ENCODE data around the gene SH2D3A. TPM values are rescaled to one million over a fixed set of nuclear protein-coding genes. Genes with fewer than 3 reads are reported as not detected.
"Not testable (repeated sequence)": the region's sequence is repeated elsewhere in the genome, so short reads cannot be mapped to it uniquely, and the experiment has no call there.

Gene SH2D3A
- total RNA-seq, 2 donors from 2014 or later, result 15.2 to 17.8 TPM

GRCh38 chr19:6762253-6762797 is 4.9 kb downstream of the SH2D3A start:
- H3K27ac Mint-ChIP-seq; H3K36me3 Mint-ChIP-seq; DNase-seq (ENCODE audit: low spot score); ATAC-seq; H3K4me3 Mint-ChIP-seq; H3K9me3 Mint-ChIP-seq; H3K27me3 Mint-ChIP-seq: not testable (repeated sequence)
- peaks cover 12 to 16% of the 10 kb centered on the region in 2 donors for H3K4me1 Mint-ChIP-seq (ENCODE audit: low read depth in 2 of 2)

- H3K36me3 Mint-ChIP-seq, result peaks cover 5% of the 10 kb centered on the region
- H3K4me1 Mint-ChIP-seq (ENCODE audit: low read depth in 2 of 2), result peaks cover 3 to 7% of the 10 kb centered on the region in 2 donors
- DNase-seq (ENCODE audit: low spot score) (no peak), ATAC-seq (peak in 1 of 2 donors; percentile 27)
- no peaks in the 10 kb centered on the region for H3K9me3 Mint-ChIP-seq
- H3K4me3 Mint-ChIP-seq, result no peak overlapping the region
- no peaks in the 10 kb centered on the region for H3K27me3 Mint-ChIP-seq
- H3K27ac Mint-ChIP-seq, result no peak overlapping the region
Measured at GRCh38 chr19:6761053-6761676, 6.1 kb downstream of the SH2D3A start.

- Mint-ChIP-seq H3K4me1 (ENCODE audit: low read depth in 2 of 2) (peaks cover 0 to 5% of the 10 kb centered on the region in 2 donors), H3K36me3 (peaks cover 5% of the 10 kb centered on the region), H3K4me3 (no peak overlapping the region), H3K27ac (no peak overlapping the region), H3K9me3 (no peaks in the 10 kb centered on the region), H3K27me3 (no peaks in the 10 kb centered on the region)
- no peak for ATAC-seq
- DNase-seq (ENCODE audit: low spot score), result no peak
Measured at GRCh38 chr19:6760606-6761005, 6.6 kb downstream of the SH2D3A start.

GRCh38 chr19:6754653-6755463 is 12.4 kb downstream of the SH2D3A start:
- Mint-ChIP-seq H3K4me3 (peak overlapping the region; percentile 12), H3K27me3 (no peaks in the 10 kb centered on the region), H3K9me3 (no peaks in the 10 kb centered on the region), H3K36me3 (peaks cover 7% of the 10 kb centered on the region), H3K27ac (peak overlapping the region in 1 of 2 donors; percentile 48), H3K4me1 (ENCODE audit: low read depth in 2 of 2) (peaks cover 6 to 18% of the 10 kb centered on the region in 2 donors)
- DNase-seq (ENCODE audit: low spot score), result no peak
- ATAC-seq, result no peak

GRCh38 chr19:6754136-6754535 is 13.1 kb downstream of the SH2D3A start:
- DNase-seq (ENCODE audit: low spot score) (no peak), ATAC-seq (no peak)
- Mint-ChIP-seq H3K27ac (peak overlapping the region in 1 of 2 donors; percentile 48), H3K4me3 (no peak overlapping the region), H3K4me1 (ENCODE audit: low read depth in 2 of 2) (peaks cover 6 to 18% of the 10 kb centered on the region in 2 donors), H3K9me3 (no peaks in the 10 kb centered on the region), H3K27me3 (no peaks in the 10 kb centered on the region), H3K36me3 (peaks cover 12% of the 10 kb centered on the region)

- DNase-seq (ENCODE audit: low spot score) (peak; percentile 78), ATAC-seq (peak; percentile 93 to 94)
- peak overlapping the region; percentile 81 for H3K4me3 Mint-ChIP-seq
- H3K9me3 Mint-ChIP-seq, result no peaks in the 10 kb centered on the region
- peaks cover 8% of the 10 kb centered on the region for H3K36me3 Mint-ChIP-seq
- H3K27me3 Mint-ChIP-seq, result no peaks in the 10 kb centered on the region
- H3K27ac Mint-ChIP-seq, result peak overlapping the region; percentile 31 to 43
- H3K4me1 Mint-ChIP-seq (ENCODE audit: low read depth in 2 of 2), result peaks cover 6 to 14% of the 10 kb centered on the region in 2 donors
Measured at GRCh38 chr19:6753178-6754031, 13.8 kb downstream of the SH2D3A start.

GRCh38 chr19:6752256-6753177 is 14.7 kb downstream of the SH2D3A start:
- H3K27me3 Mint-ChIP-seq, result no peaks in the 10 kb centered on the region
- H3K27ac Mint-ChIP-seq, result peak overlapping the region in 1 of 2 donors; percentile 31
- no peak for ATAC-seq
- peaks cover 7% of the 10 kb centered on the region for H3K36me3 Mint-ChIP-seq
- peak overlapping the region; percentile 81 for H3K4me3 Mint-ChIP-seq
- no peaks in the 10 kb centered on the region for H3K9me3 Mint-ChIP-seq
- no peak for DNase-seq (ENCODE audit: low spot score)
- H3K4me1 Mint-ChIP-seq (ENCODE audit: low read depth in 2 of 2), result peaks cover 6 to 13% of the 10 kb centered on the region in 2 donors

- H3K36me3 Mint-ChIP-seq, result peaks cover 7% of the 10 kb centered on the region
- no peak overlapping the region for H3K27ac Mint-ChIP-seq
- DNase-seq (ENCODE audit: low spot score) (no peak), ATAC-seq (no peak)
- H3K9me3 Mint-ChIP-seq, result no peaks in the 10 kb centered on the region
- H3K4me1 Mint-ChIP-seq (ENCODE audit: low read depth in 2 of 2), result peaks cover 6 to 13% of the 10 kb centered on the region in 2 donors
- no peaks in the 10 kb centered on the region for H3K27me3 Mint-ChIP-seq
- H3K4me3 Mint-ChIP-seq, result no peak overlapping the region
Measured at GRCh38 chr19:6751189-6751588, 16.0 kb downstream of the SH2D3A start.

GRCh38 chr19:6750062-6750461 is 17.2 kb downstream of the SH2D3A start:
- peaks cover 7% of the 10 kb centered on the region for H3K36me3 Mint-ChIP-seq

GRCh38 chr19:6748543-6748942 is 18.7 kb downstream of the SH2D3A start:
- H3K9me3 Mint-ChIP-seq; DNase-seq (ENCODE audit: low spot score): not testable (repeated sequence)
- peaks cover 16% of the 10 kb centered on the region for H3K36me3 Mint-ChIP-seq

More at GRCh38 chr19:6750062-6750461, 17.2 kb downstream of the SH2D3A start:
- no peaks in the 10 kb centered on the region for H3K27me3 Mint-ChIP-seq
- peaks cover 6 to 13% of the 10 kb centered on the region in 2 donors for H3K4me1 Mint-ChIP-seq (ENCODE audit: low read depth in 2 of 2)
- no peaks in the 10 kb centered on the region for H3K9me3 Mint-ChIP-seq
- H3K4me3 Mint-ChIP-seq, result no peak overlapping the region
- DNase-seq (ENCODE audit: low spot score) (no peak), ATAC-seq (no peak)
- no peak overlapping the region for H3K27ac Mint-ChIP-seq

GRCh38 chr19:6745965-6746364 is 21.3 kb downstream of the SH2D3A start:
- H3K4me3 Mint-ChIP-seq, result no peak overlapping the region
- H3K36me3 Mint-ChIP-seq, result peaks cover 16% of the 10 kb centered on the region
- no peaks in the 10 kb centered on the region for H3K9me3 Mint-ChIP-seq
- H3K4me1 Mint-ChIP-seq (ENCODE audit: low read depth in 2 of 2), result peaks cover 0 to 20% of the 10 kb centered on the region in 2 donors
- H3K27ac Mint-ChIP-seq, result no peak overlapping the region
- DNase-seq (ENCODE audit: low spot score), result no peak
- ATAC-seq, result no peak
- no peaks in the 10 kb centered on the region for H3K27me3 Mint-ChIP-seq

More at GRCh38 chr19:6748543-6748942, 18.7 kb downstream of the SH2D3A start:
- H3K4me1 Mint-ChIP-seq (ENCODE audit: low read depth in 2 of 2), result peaks cover 4 to 17% of the 10 kb centered on the region in 2 donors
- not testable (repeated sequence) for H3K4me3 Mint-ChIP-seq, H3K27ac Mint-ChIP-seq, H3K27me3 Mint-ChIP-seq, ATAC-seq

- DNase-seq (ENCODE audit: low spot score), result no peak
- Mint-ChIP-seq H3K4me1 (ENCODE audit: low read depth in 2 of 2) (peaks cover 0 to 23% of the 10 kb centered on the region in 2 donors), H3K9me3 (no peaks in the 10 kb centered on the region), H3K36me3 (peaks cover 12% of the 10 kb centered on the region), H3K4me3 (no peak overlapping the region), H3K27ac (no peak overlapping the region), H3K27me3 (no peaks in the 10 kb centered on the region)
- no peak for ATAC-seq
Measured at GRCh38 chr19:6744381-6745301, 22.6 kb downstream of the SH2D3A start.

Measured in natural killer cell treated with Interleukin-12 subunit alpha and Interleukin-12 subunit beta and Interleukin-15 and Interleukin-18, amount 100 ng/mL, for 72 hours (primary cell).